Skin epidermis (tissue), 12 donors: ENCODE measurements around the gene B3GLCT.
"Not testable (repeated sequence)": the region's sequence is repeated elsewhere in the genome, so short reads cannot be mapped to it uniquely, and the experiment has no call there.

Experiments used
- H3K27ac ChIP-seq, 21 experiments: fragments of 200-600 bp; sonication (generic) in 11 of 21; one replicate each; pipeline ENCODE4 v1.5.0; 2020; ENCODE audit warnings: mild to moderate bottlenecking in 3 of 21, inconsistent platforms in 2 of 21, moderate library complexity in 2 of 21
- H3K4me3 ChIP-seq, 7 experiments: fragments of 200-600 bp; sonication (generic) in 2 of 7; one replicate each; pipeline ENCODE4 v1.5.0; 2020; ENCODE audit warnings: inconsistent platforms in 2 of 7, mild to moderate bottlenecking in 2 of 7, moderate library complexity in 1 of 7

B3GLCT gene

DNA sequence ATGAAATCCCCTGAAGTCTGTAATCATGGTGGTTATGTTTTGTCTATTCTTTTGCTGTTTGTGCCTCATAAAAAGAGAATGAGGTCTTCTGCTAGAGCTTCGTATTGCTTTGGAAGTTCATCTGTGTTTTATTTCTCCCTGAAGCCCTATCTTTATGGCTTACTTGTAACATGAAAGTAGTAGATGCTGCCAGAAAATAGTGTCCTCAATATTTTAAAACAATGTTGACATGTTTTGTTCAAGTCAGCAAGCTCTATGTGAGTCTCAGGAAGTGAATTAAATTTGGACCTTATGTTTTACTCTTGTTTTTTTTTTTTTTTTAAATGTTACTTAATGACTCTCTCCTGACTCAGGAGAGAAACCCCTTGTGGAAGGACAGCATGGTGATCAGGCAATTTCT, 130.5 kb downstream of the B3GLCT start:
- no peak overlapping the region for H3K27ac ChIP-seq
- no peak overlapping the region for H3K4me3 ChIP-seq

DNA sequence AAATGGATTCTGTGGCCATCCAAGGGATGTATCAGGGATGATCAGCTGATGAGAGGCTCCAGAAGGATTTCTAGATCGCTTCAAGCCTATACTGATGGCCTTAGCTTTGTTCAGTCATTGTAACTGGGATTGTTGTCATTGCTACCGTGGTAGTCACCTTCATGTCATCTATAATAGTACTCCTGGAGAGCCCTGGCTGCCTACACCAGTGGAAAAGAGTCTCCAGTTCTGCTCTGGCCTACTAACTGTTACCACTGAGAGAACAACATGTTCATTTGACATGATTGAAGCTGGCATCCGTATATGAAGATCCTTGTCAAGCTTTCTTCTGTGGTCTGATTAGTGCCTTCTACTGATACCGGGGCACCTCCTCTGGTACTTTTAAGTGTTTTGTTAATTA, 131.3 kb downstream of the B3GLCT start:
- Histone ChIP-seq H3K27ac (no peak overlapping the region), H3K4me3 (no peak overlapping the region)

DNA sequence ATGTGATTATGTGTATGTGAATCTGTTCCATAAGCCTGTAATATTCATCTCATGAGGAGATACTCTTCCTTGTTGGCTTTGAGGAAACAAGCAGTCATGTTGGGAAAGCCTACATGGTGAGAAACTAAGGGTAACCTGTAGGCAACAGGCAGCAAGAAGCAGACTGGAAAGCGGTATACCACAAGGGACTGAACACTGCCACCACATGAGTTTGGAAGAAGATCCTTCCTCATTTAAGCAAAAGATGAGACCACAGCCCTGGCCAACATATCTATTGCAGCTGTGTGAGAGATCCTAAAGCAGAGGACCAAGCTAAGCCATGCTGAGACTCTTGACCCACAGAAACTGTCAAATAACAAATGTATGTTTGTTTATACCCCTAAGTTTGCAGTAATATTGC, 134.8 kb downstream of the B3GLCT start:
- no peak overlapping the region for H3K4me3 ChIP-seq
- H3K27ac ChIP-seq, result no peak overlapping the region

DNA sequence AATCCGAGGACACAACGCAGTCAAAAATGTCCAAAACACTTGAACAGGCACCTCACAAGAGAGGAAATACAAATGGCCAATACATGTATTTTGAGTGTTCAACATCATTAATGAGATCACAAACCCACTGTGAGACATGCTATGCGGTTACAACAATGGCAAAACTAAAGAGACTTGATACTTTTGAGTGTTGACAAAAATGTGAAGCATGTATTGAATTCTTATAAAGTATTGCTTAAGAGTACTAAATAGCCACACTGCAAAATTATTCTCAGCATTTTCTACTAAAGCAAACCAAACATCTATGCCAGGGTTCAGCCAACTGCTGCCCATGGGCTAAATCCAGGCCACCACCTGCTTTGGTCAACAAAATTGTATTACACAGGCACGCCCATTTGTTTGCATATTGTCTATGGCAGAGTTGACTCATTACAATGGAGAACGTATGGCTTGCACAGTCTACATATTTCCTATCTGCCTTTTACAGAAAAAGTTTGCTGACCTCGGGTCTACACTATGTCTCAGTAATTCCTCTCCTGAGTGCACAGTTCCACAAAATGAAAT, 135.3 kb downstream of the B3GLCT start:
- Histone ChIP-seq H3K4me3 (no peak overlapping the region), H3K27ac (no peak overlapping the region)

DNA sequence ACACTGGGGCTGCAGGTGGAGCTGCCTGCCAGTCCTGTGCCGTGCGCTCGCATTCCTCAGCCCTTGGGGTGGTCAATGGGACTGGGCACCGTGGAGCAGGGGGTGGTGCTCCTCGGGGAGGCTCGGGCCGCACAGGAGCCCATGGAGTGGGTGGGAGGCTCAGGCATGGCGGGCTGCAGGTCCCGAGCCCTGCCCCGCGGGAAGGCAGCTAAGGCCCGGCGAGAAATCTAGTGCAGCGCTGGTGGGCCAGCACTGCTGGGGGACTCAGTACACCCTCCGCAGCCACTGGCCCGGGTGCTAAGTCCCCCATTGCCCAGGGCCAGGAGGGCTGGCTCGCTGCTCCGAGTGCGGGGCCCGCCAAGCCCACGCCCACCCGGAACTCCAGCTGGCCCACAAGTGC, 139.8 kb downstream of the B3GLCT start:
- not testable (repeated sequence) for H3K4me3 ChIP-seq, H3K27ac ChIP-seq

DNA sequence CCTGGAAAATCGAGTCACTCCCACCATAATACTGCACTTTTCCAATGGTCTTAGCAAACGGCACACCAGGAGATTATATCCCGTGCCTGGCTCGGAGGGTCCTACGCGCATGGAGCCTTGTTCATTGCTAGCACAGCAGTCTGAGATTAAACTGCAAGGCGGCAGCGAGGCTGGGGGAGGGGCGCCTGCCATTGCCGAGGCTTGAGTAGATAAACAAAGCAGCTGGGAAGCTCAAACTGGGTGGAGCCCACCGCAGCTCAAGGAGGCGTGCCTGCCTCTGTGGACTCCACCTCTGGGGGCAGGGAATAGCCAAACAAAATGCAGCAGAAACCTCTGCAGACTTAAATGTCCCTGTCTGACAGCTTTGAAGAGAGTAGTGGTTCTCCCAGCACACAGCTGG, 141.1 kb downstream of the B3GLCT start:
- H3K27ac ChIP-seq, H3K4me3 ChIP-seq: not testable (repeated sequence)

DNA sequence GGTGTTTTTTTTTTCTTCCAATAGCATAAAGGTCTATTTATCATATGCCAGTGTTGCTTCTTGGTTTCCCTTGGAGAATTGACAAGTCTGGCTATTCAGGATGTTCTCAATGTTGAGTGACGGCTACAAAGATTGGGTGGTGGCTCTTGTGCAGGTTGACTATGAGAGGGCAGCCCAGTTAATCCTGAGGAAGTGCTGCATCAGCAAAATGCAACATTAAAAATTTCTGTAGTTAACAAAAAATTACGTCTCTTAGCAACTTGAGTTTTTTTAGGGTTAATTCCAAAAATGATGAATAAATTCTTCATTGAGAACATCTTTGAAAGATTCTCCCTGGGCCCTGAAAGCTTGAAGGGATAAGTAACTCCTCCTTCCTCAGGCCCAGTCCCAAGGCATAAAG, 147.1 kb downstream of the B3GLCT start:
- Histone ChIP-seq H3K4me3 (no peak overlapping the region), H3K27ac (no peak overlapping the region)

DNA sequence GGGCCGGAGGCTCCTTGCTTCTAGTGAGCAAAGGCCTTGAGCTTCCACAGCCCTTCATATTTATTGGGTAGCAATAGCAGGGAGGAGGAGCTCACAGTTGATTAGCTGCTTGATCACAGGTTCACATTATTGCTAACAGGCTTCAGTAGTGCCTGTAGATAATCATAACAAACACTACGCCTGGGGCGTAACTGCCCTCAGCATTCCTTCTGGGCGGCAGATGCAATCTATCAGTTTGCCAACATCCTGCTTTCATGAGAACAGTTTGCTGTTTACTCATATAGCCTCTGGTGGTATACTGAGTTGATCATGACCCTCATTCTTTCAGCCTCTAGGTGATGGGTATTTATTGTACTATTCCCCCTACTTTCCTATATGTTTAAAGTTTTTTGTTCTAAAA, 149.4 kb downstream of the B3GLCT start:
- Histone ChIP-seq H3K4me3 (no peak overlapping the region), H3K27ac (no peak overlapping the region)

DNA sequence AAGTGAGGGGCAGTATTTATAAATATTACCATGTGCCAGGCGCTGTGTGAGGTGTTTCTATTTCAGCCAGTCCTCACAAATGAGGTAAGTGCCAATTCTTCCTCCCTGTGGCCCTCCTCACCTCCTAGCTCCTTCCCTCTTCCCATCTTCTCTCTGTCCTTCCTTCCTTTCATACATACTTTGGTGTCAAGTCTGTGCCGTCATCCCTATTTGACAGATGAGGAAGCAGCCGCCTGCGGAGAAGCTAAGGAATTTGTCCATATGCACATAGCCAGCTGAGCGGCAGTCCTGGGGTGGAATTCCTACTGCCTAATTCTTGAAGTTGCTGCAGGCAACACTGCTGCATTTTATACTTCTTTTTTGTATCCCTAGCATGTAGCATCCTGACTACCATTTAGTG, 150.8 kb downstream of the B3GLCT start:
- Histone ChIP-seq H3K27ac (no peak overlapping the region), H3K4me3 (no peak overlapping the region)

DNA sequence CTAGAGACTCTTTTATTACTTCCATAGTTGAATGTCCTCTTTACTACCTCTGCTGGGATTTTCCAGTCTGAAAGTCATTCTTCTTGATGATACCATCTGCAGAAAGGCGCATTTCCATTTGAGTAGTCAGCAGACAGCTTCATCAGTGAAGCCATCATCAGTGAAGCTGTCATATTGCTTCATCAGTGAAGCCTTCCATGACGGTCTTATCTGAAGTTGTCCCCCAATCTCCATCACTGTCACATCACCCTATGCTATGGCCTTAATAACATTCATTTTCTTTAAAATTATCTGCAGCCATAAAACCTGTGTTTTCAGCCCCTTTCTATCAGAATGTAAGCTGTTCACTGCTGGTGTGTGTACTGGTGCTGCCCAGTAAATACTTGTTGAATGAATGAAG, 151.6 kb downstream of the B3GLCT start:
- no peak overlapping the region for H3K4me3 ChIP-seq
- no peak overlapping the region for H3K27ac ChIP-seq

DNA sequence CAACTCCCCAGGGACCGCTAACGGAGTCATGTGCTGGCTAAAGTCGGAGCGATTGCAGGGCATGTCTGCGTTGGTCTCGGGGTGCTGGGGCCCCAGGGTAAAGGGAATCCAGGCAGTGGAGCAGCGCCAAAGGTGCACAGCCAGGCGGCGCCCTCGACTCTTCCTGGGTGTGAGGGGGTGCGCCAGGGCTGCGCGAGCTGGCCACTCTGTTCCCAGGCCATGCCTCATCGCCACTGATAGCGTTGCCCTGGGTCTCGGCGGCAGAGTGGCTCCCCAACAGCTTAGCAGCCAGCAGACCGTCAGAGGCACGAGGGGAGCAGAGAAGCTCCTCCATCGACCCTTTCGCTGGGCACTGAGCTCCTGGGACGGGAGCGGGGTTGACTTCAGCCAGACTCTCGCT, 152.7 kb downstream of the B3GLCT start:
- no peak overlapping the region for H3K4me3 ChIP-seq
- H3K27ac ChIP-seq, result no peak overlapping the region

DNA sequence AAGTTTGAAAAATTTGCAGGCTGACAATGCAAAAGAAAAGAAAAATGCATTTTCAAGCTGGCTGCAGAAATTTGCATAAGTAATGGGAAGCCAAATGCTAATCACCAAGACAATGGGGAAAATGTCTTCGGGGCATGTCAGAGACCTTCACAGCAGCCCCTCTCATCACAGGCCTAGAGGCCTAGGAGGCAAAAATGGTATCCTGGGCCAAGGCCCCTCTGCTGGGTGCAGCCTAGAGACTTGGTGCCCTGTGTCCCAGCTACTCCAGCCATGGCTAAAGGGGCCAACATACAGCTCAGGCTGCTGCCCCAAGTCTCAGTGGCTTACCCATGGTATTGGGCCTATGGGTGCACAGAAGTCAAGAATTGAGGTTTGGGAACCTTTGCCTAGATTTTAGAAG, 155.2 kb downstream of the B3GLCT start:
- Histone ChIP-seq H3K27ac (no peak overlapping the region), H3K4me3 (no peak overlapping the region)

DNA sequence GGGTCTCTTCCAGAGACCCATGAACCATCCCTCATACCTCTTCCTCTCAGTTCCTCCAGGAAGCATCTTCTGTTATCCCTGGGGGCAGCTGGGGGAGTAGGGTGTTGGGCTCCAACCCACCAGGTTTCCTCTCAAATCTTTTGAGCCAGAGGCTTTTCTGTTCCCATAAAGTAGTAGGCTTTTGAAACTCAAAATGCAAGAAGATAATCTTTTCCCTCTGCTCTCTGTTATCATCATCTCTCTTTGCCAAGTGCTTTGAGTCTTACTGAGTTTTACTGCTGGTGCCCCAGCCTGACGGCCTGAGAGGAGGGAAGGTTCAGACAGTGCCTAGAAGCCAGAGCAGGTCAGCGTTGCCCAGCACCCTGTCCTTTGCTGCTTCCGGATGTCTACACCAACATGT, 157.2 kb downstream of the B3GLCT start:
- H3K4me3 ChIP-seq, result no peak overlapping the region
- no peak overlapping the region for H3K27ac ChIP-seq

DNA sequence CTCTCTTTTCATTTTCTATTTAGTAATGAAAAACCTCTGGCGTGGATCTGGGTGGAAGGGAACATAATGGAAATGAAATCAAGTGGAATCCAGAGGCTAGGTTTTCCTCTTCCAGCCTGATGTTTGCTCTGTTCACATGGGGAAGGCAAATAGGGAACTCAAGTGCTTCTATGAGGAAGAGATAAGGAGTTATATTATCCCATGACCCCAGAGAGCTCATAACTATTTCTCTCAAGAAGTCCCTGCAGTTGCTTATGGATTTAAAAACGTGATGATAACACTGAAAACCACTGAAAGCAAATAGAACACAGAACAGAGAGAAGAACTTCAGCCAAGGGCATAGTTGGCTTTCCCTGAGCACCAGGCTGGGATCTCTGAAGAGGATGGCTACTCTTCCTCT, 157.8 kb downstream of the B3GLCT start:
- H3K4me3 ChIP-seq, result no peak overlapping the region

DNA sequence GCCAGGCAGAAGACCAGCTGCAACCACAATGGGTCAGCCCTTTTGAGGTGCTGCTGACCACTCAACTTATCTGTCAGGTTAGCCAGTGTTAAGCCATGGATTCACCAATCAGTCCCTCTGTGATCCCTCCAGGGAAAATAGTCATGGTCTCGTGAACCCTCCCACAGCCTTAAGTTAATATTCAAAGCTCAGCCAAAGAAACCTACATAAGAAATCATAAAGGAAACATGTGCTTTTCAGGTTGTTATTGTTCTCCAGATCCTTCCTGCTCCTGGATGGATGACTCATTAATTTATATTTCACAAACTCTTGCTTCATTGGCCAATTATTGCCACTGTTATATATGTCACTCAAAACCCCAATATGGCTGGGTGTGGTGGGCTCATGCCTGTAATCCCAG, 161.9 kb downstream of the B3GLCT start:
- Histone ChIP-seq H3K4me3 (no peak overlapping the region), H3K27ac (no peak overlapping the region)

More for the DNA sequence above, 157.8 kb downstream of the B3GLCT start:
- no peak overlapping the region for H3K27ac ChIP-seq

DNA sequence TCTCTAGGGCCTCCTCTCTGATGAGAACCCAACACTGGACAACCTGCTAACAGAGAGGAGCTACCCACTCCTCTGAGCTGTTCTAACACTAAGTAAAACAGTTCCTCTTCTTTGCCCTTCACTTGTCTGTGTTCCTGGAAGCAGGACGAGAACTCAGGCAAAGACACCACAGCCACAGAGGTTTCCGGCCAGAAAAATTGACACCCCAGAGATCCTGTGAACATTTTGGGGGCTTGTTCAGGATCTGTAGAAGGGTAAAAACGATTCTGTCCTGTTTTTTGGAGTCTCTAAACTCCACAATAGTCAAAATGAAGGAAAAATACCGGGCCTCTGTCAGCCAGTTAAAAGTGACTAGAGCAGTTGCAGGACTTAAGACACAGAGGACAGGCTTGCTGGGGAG, 165.9 kb downstream of the B3GLCT start:
- Histone ChIP-seq H3K4me3 (no peak overlapping the region), H3K27ac (no peak overlapping the region)

DNA sequence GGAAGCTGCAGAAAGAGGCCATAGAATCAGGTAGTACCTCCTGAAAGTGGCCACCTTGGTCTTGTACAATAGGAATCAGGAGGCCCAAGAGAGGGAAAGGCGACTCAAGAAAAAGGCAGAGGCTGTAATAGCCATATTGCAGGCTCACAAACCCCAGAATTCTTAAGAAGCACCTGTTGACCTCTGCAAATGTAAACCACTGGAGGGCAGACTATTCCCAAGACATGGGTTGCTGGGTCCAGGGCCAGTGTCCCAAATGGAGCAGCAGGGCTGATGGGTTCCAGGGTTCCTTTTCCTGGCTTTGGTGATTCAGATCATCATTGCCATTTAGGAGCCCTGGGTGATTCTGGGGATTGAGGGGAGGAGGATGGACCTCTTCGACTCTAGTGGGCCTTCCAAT, 167.6 kb downstream of the B3GLCT start:
- no peak overlapping the region for H3K27ac ChIP-seq
- no peak overlapping the region for H3K4me3 ChIP-seq

DNA sequence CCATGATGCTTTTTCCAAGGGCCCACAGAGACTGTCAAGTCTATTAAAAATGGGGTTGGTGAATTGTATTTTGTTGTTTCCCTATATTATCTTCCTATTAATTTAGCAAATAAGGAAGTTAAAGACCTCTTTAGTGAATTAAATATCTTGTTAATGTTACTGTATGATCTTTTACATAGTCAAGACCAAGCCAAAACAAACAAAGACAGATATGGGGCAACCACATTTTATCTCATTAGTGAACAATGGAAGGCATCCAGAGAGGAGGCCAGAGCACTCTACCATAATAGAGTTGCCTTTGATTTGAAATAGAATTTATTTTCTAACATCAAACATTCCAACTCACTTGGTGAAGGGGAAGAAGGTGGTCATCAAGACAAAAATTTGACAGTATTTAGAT, 169.4 kb downstream of the B3GLCT start:
- Histone ChIP-seq H3K27ac (no peak overlapping the region), H3K4me3 (no peak overlapping the region)

DNA sequence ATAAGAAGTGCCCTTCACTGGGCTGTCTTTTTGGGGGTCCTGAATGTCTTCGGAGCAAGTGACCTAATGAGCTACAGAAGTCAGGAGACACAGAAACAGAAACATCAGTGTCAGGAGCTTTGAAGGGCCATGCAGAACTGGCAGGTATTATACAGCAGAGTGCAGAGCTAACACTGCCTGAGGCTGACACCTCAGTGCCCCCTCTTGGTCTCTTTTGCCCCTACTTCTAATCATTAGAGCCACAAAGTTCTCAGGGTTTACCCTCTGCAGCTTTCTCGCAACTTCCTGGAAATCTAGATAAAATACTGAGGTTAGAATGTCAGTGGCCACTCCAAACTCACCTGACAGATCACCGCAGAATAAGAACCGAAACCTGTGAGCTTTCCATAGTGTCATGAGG, 172.7 kb downstream of the B3GLCT start:
- Histone ChIP-seq H3K4me3 (no peak overlapping the region), H3K27ac (no peak overlapping the region)

DNA sequence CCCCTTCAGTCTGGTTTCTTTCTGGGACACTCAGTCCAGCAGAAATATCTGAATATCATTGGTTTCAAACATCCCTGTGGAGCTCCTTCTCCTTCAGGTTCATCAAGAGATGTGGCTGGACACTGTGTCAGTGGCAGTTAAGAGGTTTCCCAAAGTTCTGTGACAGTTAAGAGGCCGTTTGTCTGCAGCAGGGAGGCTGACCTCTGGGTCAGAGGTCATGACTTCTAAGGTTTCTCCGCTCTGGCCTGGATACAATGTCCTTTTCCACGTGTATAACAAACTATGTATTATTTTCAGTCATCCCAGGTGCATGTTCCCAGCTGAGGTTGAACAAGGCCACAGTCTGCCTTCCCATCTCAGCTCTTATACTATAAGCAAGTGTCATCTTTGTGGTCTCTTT, 174.9 kb downstream of the B3GLCT start:
- H3K4me3 ChIP-seq, result no peak overlapping the region
- H3K27ac ChIP-seq, result no peak overlapping the region

DNA sequence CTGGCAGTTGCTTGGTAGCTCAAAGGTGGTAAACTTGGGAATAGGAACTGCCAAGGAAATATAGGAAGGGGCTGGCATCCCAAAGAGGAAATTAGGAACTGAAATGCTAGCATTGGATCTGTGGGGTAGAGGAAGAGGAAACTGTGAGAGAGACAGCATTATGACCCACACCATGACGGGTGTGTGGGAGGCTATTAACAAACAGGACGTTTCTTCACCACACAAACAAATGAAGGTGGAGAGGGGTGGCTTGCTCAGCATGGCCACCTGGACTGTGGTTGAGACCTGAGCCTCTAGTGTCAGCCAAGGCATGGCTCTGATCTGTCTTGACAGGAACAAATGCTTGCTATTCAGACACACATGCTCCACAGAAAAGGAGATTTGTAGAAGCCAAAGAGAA, 178.2 kb downstream of the B3GLCT start:
- H3K27ac ChIP-seq, result no peak overlapping the region
- H3K4me3 ChIP-seq, result no peak overlapping the region

DNA sequence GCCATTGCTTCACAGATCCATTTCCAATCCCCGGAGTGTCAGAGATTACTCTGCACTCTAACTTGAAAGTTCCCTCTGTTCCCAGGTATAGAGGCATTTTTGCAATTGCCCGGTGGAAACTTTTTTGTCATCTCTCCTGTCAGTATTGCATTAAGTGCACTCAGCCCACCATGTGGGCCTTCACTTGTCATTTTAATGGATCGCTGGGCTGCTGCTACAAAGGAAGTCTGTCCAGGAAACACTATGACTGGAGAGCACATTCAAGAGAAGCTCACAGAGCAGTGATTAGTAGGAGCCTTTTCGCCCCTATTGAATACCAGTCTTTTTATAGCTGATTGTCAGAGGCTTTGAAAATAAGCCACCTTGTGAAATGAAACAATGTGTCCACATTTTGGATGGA, 180.9 kb downstream of the B3GLCT start:
- H3K27ac ChIP-seq, result no peak overlapping the region
- no peak overlapping the region for H3K4me3 ChIP-seq
